Measurements from ENCODE around the gene DNAJC1. TPM values are rescaled to one million over a fixed set of nuclear protein-coding genes. Genes with fewer than 3 reads are reported as not detected.

Gene DNAJC1
- total RNA-seq, 1 experiment from 2014 or later: 13.2 TPM

DNA sequence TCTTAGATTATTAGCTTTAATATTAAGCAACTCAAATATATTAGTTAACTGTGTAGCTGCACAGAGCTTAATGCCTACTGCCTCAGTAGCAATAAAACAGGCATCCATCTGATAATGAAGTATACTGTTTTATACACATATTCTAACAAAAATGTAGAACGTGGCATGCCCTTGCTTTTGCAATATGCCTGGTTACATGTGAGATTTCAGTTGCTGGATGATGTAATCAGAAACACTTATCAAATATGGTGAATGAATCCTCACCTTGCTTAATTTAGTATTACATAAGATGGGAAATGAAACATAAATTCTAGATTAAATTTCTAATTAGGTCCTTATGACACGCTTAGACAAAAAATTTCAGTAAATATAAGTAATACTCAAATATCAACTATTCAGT, 8.0 kb downstream of the DNAJC1 start:
- CTCF ChIA-PET: no interaction called here
- Mint-ChIP-seq H3K4me1 (peaks cover 8% of the 10 kb centered on the region), H3K27ac (no peak overlapping the region), H3K4me3 (no peak overlapping the region), H3K9me3 (peaks cover 9% of the 10 kb centered on the region; the same call in 1 of the 2 replicates), H3K27me3 (ENCODE audit: low read depth) (no peaks in the 10 kb centered on the region), H3K36me3 (no peaks in the 10 kb centered on the region)
- POLR2A ChIA-PET: no interaction called here
- ATAC-seq (no peak), DNase-seq (ENCODE audit: low spot score) (no peak)
- TF ChIP-seq, protein P1, sequence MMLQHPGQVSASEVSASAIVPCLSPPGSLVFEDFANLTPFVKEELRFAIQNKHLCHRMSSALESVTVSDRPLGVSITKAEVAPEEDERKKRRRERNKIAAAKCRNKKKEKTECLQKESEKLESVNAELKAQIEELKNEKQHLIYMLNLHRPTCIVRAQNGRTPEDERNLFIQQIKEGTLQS (CRISPR knock-in tag; conservative IDR thresholded peaks at IDR 0.05): no peak
- TF ChIP-seq, protein P2, sequence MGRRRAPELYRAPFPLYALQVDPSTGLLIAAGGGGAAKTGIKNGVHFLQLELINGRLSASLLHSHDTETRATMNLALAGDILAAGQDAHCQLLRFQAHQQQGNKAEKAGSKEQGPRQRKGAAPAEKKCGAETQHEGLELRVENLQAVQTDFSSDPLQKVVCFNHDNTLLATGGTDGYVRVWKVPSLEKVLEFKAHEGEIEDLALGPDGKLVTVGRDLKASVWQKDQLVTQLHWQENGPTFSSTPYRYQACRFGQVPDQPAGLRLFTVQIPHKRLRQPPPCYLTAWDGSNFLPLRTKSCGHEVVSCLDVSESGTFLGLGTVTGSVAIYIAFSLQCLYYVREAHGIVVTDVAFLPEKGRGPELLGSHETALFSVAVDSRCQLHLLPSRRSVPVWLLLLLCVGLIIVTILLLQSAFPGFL (CRISPR knock-in tag; IDR thresholded peaks at IDR 0.05; ENCODE audit: borderline replicate concordance): no peak
- TF ChIP-seq ZNF263 (CRISPR knock-in tag; IDR thresholded peaks at IDR 0.05; ENCODE audit: low read depth) (no peak), FOXJ3 (CRISPR knock-in tag; IDR thresholded peaks at IDR 0.05; ENCODE audit: borderline replicate concordance) (no peak), ATF2 (CRISPR knock-in tag; IDR thresholded peaks at IDR 0.05; ENCODE audit: borderline replicate concordance, low read depth) (no peak), FOXP1 (CRISPR knock-in tag; IDR thresholded peaks at IDR 0.05; ENCODE audit: borderline replicate concordance) (no peak)
- TF ChIP-seq, protein P3, sequence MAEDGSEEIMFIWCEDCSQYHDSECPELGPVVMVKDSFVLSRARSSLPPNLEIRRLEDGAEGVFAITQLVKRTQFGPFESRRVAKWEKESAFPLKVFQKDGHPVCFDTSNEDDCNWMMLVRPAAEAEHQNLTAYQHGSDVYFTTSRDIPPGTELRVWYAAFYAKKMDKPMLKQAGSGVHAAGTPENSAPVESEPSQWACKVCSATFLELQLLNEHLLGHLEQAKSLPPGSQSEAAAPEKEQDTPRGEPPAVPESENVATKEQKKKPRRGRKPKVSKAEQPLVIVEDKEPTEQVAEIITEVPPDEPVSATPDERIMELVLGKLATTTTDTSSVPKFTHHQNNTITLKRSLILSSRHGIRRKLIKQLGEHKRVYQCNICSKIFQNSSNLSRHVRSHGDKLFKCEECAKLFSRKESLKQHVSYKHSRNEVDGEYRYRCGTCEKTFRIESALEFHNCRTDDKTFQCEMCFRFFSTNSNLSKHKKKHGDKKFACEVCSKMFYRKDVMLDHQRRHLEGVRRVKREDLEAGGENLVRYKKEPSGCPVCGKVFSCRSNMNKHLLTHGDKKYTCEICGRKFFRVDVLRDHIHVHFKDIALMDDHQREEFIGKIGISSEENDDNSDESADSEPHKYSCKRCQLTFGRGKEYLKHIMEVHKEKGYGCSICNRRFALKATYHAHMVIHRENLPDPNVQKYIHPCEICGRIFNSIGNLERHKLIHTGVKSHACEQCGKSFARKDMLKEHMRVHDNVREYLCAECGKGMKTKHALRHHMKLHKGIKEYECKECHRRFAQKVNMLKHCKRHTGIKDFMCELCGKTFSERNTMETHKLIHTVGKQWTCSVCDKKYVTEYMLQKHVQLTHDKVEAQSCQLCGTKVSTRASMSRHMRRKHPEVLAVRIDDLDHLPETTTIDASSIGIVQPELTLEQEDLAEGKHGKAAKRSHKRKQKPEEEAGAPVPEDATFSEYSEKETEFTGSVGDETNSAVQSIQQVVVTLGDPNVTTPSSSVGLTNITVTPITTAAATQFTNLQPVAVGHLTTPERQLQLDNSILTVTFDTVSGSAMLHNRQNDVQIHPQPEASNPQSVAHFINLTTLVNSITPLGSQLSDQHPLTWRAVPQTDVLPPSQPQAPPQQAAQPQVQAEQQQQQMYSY (CRISPR knock-in tag; IDR thresholded peaks at IDR 0.05): no peak
- TF ChIP-seq, protein P4, sequence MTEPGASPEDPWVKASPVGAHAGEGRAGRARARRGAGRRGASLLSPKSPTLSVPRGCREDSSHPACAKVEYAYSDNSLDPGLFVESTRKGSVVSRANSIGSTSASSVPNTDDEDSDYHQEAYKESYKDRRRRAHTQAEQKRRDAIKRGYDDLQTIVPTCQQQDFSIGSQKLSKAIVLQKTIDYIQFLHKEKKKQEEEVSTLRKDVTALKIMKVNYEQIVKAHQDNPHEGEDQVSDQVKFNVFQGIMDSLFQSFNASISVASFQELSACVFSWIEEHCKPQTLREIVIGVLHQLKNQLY (CRISPR knock-in tag; IDR thresholded peaks at IDR 0.05): no peak
- TF ChIP-seq, protein P5, sequence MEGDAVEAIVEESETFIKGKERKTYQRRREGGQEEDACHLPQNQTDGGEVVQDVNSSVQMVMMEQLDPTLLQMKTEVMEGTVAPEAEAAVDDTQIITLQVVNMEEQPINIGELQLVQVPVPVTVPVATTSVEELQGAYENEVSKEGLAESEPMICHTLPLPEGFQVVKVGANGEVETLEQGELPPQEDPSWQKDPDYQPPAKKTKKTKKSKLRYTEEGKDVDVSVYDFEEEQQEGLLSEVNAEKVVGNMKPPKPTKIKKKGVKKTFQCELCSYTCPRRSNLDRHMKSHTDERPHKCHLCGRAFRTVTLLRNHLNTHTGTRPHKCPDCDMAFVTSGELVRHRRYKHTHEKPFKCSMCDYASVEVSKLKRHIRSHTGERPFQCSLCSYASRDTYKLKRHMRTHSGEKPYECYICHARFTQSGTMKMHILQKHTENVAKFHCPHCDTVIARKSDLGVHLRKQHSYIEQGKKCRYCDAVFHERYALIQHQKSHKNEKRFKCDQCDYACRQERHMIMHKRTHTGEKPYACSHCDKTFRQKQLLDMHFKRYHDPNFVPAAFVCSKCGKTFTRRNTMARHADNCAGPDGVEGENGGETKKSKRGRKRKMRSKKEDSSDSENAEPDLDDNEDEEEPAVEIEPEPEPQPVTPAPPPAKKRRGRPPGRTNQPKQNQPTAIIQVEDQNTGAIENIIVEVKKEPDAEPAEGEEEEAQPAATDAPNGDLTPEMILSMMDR (IDR thresholded peaks at IDR 0.05): no peak

DNA sequence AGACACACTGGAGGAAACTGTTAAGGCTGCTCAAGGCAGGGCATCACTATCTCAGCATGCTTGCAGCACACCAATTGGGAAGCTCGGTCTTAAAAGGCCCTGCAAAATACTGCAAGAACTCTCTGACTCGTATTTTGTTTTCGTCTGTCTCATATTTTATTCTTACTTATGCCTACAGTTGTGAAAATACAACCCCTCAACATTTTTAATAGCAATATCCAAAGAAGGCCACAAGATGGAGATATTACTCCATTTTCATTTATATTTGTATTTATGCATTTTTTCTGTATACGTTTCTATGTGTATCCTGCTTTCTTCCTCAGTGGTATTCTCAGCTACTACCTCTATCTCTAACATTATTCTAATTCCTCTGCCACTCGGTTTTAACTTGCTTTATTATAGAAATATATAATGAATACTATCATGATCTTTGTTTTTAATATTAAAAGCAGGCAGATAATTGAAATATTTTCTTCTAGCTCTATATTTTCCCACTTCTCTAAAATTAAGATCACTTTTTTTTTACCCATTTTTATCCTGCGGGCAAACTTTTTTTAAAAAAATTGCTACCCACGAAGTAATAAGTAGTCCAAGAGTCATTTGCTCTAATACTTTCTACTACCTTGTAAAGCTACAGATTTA, 10.0 kb downstream of the DNAJC1 start:
- no peak for ATAC-seq
- ChIA-PET POLR2A (interaction anchor here (0.6 to 0.8 kb wide), 2 partner anchors 92 to 110 kb away, joined by 3 to 5 read pairs; no protein-coding TSS in a partner anchor), CTCF (interaction anchor here (0.6 to 1.4 kb wide), 9 partner anchors 10 to 1006 kb away, joined by 3 to 5 read pairs (median 4); partner anchors contain the start of genes COMMD3, DNAJC1 and SPAG6)
- TF ChIP-seq, protein P5 (IDR thresholded peaks at IDR 0.05): peak; percentile 33; the same call in 1 of the 2 replicates
- TF ChIP-seq HMGA2 (CRISPR knock-in tag; IDR thresholded peaks at IDR 0.05): no peak
- no peak for TF ChIP-seq HMGXB4 (CRISPR knock-in tag; IDR thresholded peaks at IDR 0.05)
- Mint-ChIP-seq H3K27ac (no peak overlapping the region), H3K36me3 (no peaks in the 10 kb centered on the region), H3K27me3 (ENCODE audit: low read depth) (no peaks in the 10 kb centered on the region), H3K4me3 (no peak overlapping the region), H3K4me1 (0 out of 2 replicates have a peak, but pooled peaks cover 6% of the 10 kb centered on the region), H3K9me3 (peaks cover 3% of the 10 kb centered on the region; the same call in 1 of the 2 replicates)
- DNase-seq (ENCODE audit: low spot score): no peak

Measured in WTC11 (cell line).